Bronchial epithelial cell (primary cell): Measurements from ENCODE around the gene OAS3. TPM values are rescaled to one million over a fixed set of nuclear protein-coding genes. Genes with fewer than 3 reads are reported as not detected.

Experiments used
- DNase-seq: peaks from one replicate; pipeline ENCODE4 v3.0.0-alpha.2; 2010; ENCODE audit warnings: low read depth
- FAIRE-seq: peaks from 2 replicates; lab custom pipeline; 2011; peaks lifted over from hg19 to GRCh38; lab: Jason Lieb, UNC
- H3K27me3 ChIP-seq: 2 replicates; pipeline ENCODE4 v1.5.1; 2011; ENCODE audit warnings: low read length; ENCODE audit not compliant: control insufficient read depth, insufficient read depth
- H3K36me3 ChIP-seq: 2 replicates; pipeline ENCODE4 v1.5.1; 2011; ENCODE audit warnings: low read length; ENCODE audit not compliant: control insufficient read depth, insufficient read depth
- H3K4me3 ChIP-seq: 2 replicates; pipeline ENCODE4 v1.5.1; 2011; ENCODE audit warnings: mild to moderate bottlenecking, low read depth, low read length, control low read depth
- total RNA-seq: library from RNA; depleted of rRNA; stranded (reverse); fragments of >200 nt; gene quantifications from 2 replicates; pipeline ENCODE4 v1.2.1, GENCODE V29; 2014
- TF ChIP-seq, protein P1 (sequence below): IDR thresholded peaks from 2 replicates; pipeline ENCODE4 v1.5.1; 2011; ENCODE audit warnings: mild to moderate bottlenecking, moderate library complexity, low read length, control low read depth, inconsistent platforms; ENCODE audit not compliant: insufficient read depth, severe bottlenecking

OAS3 gene
- total RNA-seq, 1 donor from 2014 or later = 1.3 TPM

GRCh38 chr12:112928978-112929377, 9.3 kb upstream of the OAS3 start:
- TF ChIP-seq, protein P1, sequence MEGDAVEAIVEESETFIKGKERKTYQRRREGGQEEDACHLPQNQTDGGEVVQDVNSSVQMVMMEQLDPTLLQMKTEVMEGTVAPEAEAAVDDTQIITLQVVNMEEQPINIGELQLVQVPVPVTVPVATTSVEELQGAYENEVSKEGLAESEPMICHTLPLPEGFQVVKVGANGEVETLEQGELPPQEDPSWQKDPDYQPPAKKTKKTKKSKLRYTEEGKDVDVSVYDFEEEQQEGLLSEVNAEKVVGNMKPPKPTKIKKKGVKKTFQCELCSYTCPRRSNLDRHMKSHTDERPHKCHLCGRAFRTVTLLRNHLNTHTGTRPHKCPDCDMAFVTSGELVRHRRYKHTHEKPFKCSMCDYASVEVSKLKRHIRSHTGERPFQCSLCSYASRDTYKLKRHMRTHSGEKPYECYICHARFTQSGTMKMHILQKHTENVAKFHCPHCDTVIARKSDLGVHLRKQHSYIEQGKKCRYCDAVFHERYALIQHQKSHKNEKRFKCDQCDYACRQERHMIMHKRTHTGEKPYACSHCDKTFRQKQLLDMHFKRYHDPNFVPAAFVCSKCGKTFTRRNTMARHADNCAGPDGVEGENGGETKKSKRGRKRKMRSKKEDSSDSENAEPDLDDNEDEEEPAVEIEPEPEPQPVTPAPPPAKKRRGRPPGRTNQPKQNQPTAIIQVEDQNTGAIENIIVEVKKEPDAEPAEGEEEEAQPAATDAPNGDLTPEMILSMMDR = no peak
- no peak overlapping the region for H3K4me3 ChIP-seq
- peak; percentile 43 for FAIRE-seq
- DNase-seq = no peak
- no peaks in the 10 kb centered on the region for H3K27me3 ChIP-seq
- H3K36me3 ChIP-seq = no peaks in the 10 kb centered on the region

GRCh38 chr12:112929715-112930114, 8.6 kb upstream of the OAS3 start:
- Histone ChIP-seq H3K27me3 (no peaks in the 10 kb centered on the region), H3K4me3 (no peak overlapping the region), H3K36me3 (no peaks in the 10 kb centered on the region)
- TF ChIP-seq, protein P1 = no peak
- FAIRE-seq = no peak
- DNase-seq = no peak

DNA sequence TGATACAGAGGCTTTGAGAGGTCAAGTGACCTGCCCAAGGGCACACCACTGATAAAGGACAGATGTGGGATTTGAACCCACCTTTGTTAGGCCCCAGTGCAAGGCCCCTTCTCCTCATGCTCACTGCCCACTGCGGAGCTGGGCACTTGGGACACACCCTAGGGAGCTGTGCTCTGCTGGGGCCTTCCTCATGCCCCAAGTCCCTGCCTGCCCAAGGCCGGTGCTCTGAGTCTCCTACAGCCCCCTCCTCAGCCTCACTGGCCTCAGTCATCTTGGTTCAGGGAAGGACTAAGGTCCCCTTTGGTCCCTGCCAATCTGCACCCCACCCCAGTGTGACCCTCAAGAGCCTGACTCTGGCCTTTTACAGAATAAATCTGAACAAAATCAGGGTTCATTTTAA, 7.9 kb upstream of the OAS3 start:
- TF ChIP-seq, protein P1 = no peak
- no peak overlapping the region for H3K4me3 ChIP-seq
- no peak for DNase-seq
- H3K36me3 ChIP-seq = no peaks in the 10 kb centered on the region
- H3K27me3 ChIP-seq = no peaks in the 10 kb centered on the region
- FAIRE-seq = no peak

- FAIRE-seq = no peak
- Histone ChIP-seq H3K36me3 (no peaks in the 10 kb centered on the region), H3K4me3 (no peak overlapping the region), H3K27me3 (no peaks in the 10 kb centered on the region)
- TF ChIP-seq, protein P1 = no peak
- DNase-seq = no peak
Observed at GRCh38 chr12:112932485-112933128, 5.7 kb upstream of the OAS3 start.

- H3K36me3 ChIP-seq = no peaks in the 10 kb centered on the region
- no peaks in the 10 kb centered on the region for H3K27me3 ChIP-seq
- no peak overlapping the region for H3K4me3 ChIP-seq
- DNase-seq (no peak), FAIRE-seq (no peak)
- TF ChIP-seq, protein P1 = no peak
Observed at GRCh38 chr12:112933129-112933505, 5.2 kb upstream of the OAS3 start.

DNA sequence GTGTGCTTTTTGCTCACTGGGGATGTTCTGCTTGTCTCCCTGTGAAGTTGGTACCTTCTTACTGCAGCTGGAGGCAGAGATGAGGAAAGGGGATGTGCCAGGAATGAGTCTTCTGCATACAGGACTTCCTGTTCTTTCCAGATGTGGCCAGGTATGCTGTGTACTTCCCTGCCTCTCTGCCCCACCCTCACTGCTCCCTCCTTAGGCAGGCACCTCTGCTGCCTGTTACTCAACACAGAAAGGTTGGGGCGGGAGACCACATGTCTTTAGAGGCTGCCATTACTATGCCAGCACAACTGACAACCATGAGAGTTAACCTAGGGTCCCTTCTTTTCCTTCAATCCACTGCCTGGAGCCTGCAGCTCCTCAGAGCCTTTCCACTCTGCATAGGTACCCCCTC, 2.0 kb upstream of the OAS3 start:
- FAIRE-seq (no peak), DNase-seq (peak; percentile 82)
- no peaks in the 10 kb centered on the region for H3K36me3 ChIP-seq
- no peaks in the 10 kb centered on the region for H3K27me3 ChIP-seq
- TF ChIP-seq, protein P1 = no peak
- H3K4me3 ChIP-seq = no peak overlapping the region
